IMR-90 (cell line): Measurements from ENCODE around the gene PEX5L. TPM values are rescaled to one million over a fixed set of nuclear protein-coding genes. Genes with fewer than 3 reads are reported as not detected.

Experiments used
- ATAC-seq: fragments of 200-7000 bp; cut with Tn5 transposase; 2 replicates; pipeline ENCODE4 v1.9.1; 2020; ENCODE audit warnings: low read depth, mild to moderate bottlenecking, moderate library complexity
- BruUV-seq: library from RNA; stranded (reverse); fragments of 400-500 nt; replicated peaks from 2 replicates; lab custom pipeline; 2021; lab: Mats Ljungman, UMichigan
- CTCF ChIA-PET: fragments of 300-600 bp; formaldehyde crosslinking; extraction: SDS; loops from one replicate; lab custom pipeline; 2021; ENCODE audit warnings: antibody characterized with exemption; lab: Yijun Ruan, JAX
- POLR2A ChIA-PET: fragments of 300-600 bp; sonication (Branson Sonifier 250); formaldehyde crosslinking; loops from one replicate; lab custom pipeline; 2022; ENCODE audit warnings: antibody characterized with exemption; ENCODE audit not compliant: unreplicated experiment; lab: Charles Lee
- DNase-seq: peaks from one replicate; pipeline ENCODE4 v3.0.0; 2013
- H2AFZ ChIP-seq: replicated peaks from 2 replicates; pipeline ENCODE3; 2013; ENCODE audit warnings: low read length, mild to moderate bottlenecking; ENCODE audit not compliant: poor library complexity
- H2AK5ac ChIP-seq: 2 replicates; pipeline ENCODE4 v1.6.1; 2013; ENCODE audit warnings: low read depth, low read length, inconsistent platforms
- H2AK9ac ChIP-seq: replicated peaks from 2 replicates; pipeline ENCODE3; 2013; ENCODE audit warnings: mild to moderate bottlenecking, low read depth, low read length, moderate library complexity; ENCODE audit not compliant: poor library complexity
- H2BK120ac ChIP-seq: 2 replicates; pipeline ENCODE4 v1.6.1; 2013; ENCODE audit warnings: low read depth, low read length, inconsistent platforms
- H2BK15ac ChIP-seq: 3 replicates; pipeline ENCODE4 v1.6.1; 2013; ENCODE audit warnings: low read depth, low read length, inconsistent platforms
- H2BK20ac ChIP-seq: 2 replicates; pipeline ENCODE4 v1.6.1; 2013; ENCODE audit warnings: low read depth, mild to moderate bottlenecking, inconsistent platforms, low read length, moderate library complexity
- H2BK5ac ChIP-seq: 2 replicates; pipeline ENCODE4 v1.6.1; 2013; ENCODE audit warnings: mild to moderate bottlenecking, low read depth, low read length, inconsistent platforms; ENCODE audit not compliant: poor library complexity, severe bottlenecking
- H3K14ac ChIP-seq: replicated peaks from 2 replicates; pipeline ENCODE4 v1.6.1; 2013; ENCODE audit warnings: low read depth, low read length, inconsistent platforms
- H3K18ac ChIP-seq: 2 replicates; pipeline ENCODE4 v1.6.1; 2013; ENCODE audit warnings: low read depth, low read length, control low read depth
- H3K23ac ChIP-seq: 2 replicates; pipeline ENCODE4 v1.6.1; 2013; ENCODE audit warnings: low read depth, low read length, inconsistent platforms
- H3K27ac ChIP-seq: 2 replicates; pipeline ENCODE4 v1.5.1; 2013; ENCODE audit warnings: mild to moderate bottlenecking, control low read depth, low read length; ENCODE audit not compliant: insufficient read depth
- H3K27me3 ChIP-seq: 2 replicates; pipeline ENCODE4 v1.6.1; 2013; ENCODE audit warnings: low read length; ENCODE audit not compliant: control insufficient read depth, insufficient read depth
- H3K36me3 ChIP-seq: 2 replicates; pipeline ENCODE4 v1.6.1; 2013; ENCODE audit warnings: low read length, mixed read lengths; ENCODE audit not compliant: control insufficient read depth, insufficient read depth
- H3K4ac ChIP-seq: 2 replicates; pipeline ENCODE4 v1.6.1; 2013; ENCODE audit warnings: low read depth, low read length, inconsistent platforms
- H3K4me1 ChIP-seq: 2 replicates; pipeline ENCODE4 v1.6.1; 2013; ENCODE audit warnings: low read length, mixed read lengths; ENCODE audit not compliant: control insufficient read depth, insufficient read depth
- H3K4me2 ChIP-seq: 2 replicates; pipeline ENCODE4 v1.6.1; 2013; ENCODE audit warnings: low read depth, mild to moderate bottlenecking, control low read depth, low read length, moderate library complexity
- H3K4me3 ChIP-seq: 2 replicates; pipeline ENCODE4 v1.5.1; 2013; ENCODE audit warnings: low read depth, mild to moderate bottlenecking, control low read depth, low read length, moderate library complexity; ENCODE audit not compliant: insufficient read depth
- H3K56ac ChIP-seq: 2 replicates; pipeline ENCODE4 v1.6.1; 2013; ENCODE audit warnings: low read length, inconsistent platforms; ENCODE audit not compliant: insufficient read depth; ENCODE audit errors: extremely low read depth
- H3K79me1 ChIP-seq, 2 experiments: 2 replicates each; pipeline ENCODE4 v1.6.1; 2013; ENCODE audit warnings: low read length in 2 of 2, inconsistent platforms in 1 of 2, low read depth in 1 of 2
- H3K9ac ChIP-seq: 2 replicates; pipeline ENCODE4 v1.6.1; 2013; ENCODE audit warnings: low read depth, low read length, control low read depth
- H3K9me1 ChIP-seq: 2 replicates; pipeline ENCODE4 v1.6.1; 2013; ENCODE audit warnings: low read length, inconsistent platforms; ENCODE audit not compliant: insufficient read depth
- H3K9me3 ChIP-seq: 2 replicates; pipeline ENCODE4 v1.6.1; 2013; ENCODE audit warnings: low read length; ENCODE audit not compliant: control insufficient read depth, insufficient read depth
- H4K20me1 ChIP-seq: 2 replicates; pipeline ENCODE4 v1.6.1; 2013; ENCODE audit warnings: low read length, inconsistent platforms; ENCODE audit not compliant: insufficient read depth
- H4K5ac ChIP-seq: 2 replicates; pipeline ENCODE4 v1.6.1; 2013; ENCODE audit warnings: mild to moderate bottlenecking, low read depth, low read length, control low read depth
- H4K8ac ChIP-seq, 2 experiments: 2 replicates each; pipeline ENCODE4 v1.6.1; 2013; ENCODE audit warnings: low read depth in 2 of 2, low read length in 2 of 2, control low read depth in 1 of 2, inconsistent platforms in 1 of 2
- H4K91ac ChIP-seq: 2 replicates; pipeline ENCODE4 v1.6.1; 2013; ENCODE audit warnings: low read depth, low read length, inconsistent platforms; ENCODE audit not compliant: insufficient read depth
- CTCF ChIP-seq: conservative IDR thresholded peaks from 2 replicates; pipeline ENCODE4 v1.5.1; 2012; ENCODE audit warnings: mild to moderate bottlenecking, low read depth, low read length, improper control_type of control experiment
- MAFK ChIP-seq: IDR thresholded peaks from 2 replicates; pipeline ENCODE4 v1.6.1; 2012; ENCODE audit warnings: low read depth, low read length, improper control_type of control experiment
- NFE2L2 ChIP-seq: fragments of 150-350 bp; IDR thresholded peaks from 2 replicates; pipeline ENCODE4 v1.6.1; 2016; ENCODE audit warnings: low read depth, mild to moderate bottlenecking, low read length
- POLR2A ChIP-seq: IDR thresholded peaks from 2 replicates; pipeline ENCODE4 v1.6.1; 2012; ENCODE audit warnings: mild to moderate bottlenecking, low read depth, low read length
- RFX5 ChIP-seq: IDR thresholded peaks from 2 replicates; pipeline ENCODE4 v1.8.0; 2012; ENCODE audit warnings: low read depth, mild to moderate bottlenecking, low read length, moderate library complexity
- WGBS, 2 experiments: methylation state at CpG; one replicate each; pipeline versions ENCODE4 v1.1.5 to v1.1.7; 2013; ENCODE audit warnings: missing lambda C conversion rate in 2 of 2; ENCODE audit not compliant: insufficient read length in 1 of 2; ENCODE audit errors: extremely low coverage in 2 of 2; 5-methylcytosine and 5-hydroxymethylcytosine counted together
- dilution Hi-C: fragments of 300-500 bp; cut with HindIII; formaldehyde crosslinking; loops from one replicate; pipeline ENCODE4 v1.14.3; 2018; ENCODE audit warnings: low sequenced_read_pairs; ENCODE audit not compliant: unreplicated experiment
- in situ Hi-C: fragments of 300-500 bp; cut with MboI; formaldehyde crosslinking; loops from 3 replicates; pipeline ENCODE4 v1.14.3; 2019; ENCODE audit warnings: low sequenced_read_pairs, inconsistent platforms, mixed read lengths
- intact Hi-C: fragments of 100-400 bp; cut with micrococcal nuclease; formaldehyde crosslinking; loops from 2 replicates; pipeline ENCODE4 v1.10.0; 2022
- polyA plus RNA-seq, 3 experiments: library from polyadenylated mRNA; depleted of rRNA; stranded (reverse); fragments of >200 nt; gene quantifications; 2 replicates each; pipeline ENCODE4 v1.2.3, GENCODE V29; 2012; ENCODE audit warnings: low replicate concordance in 1 of 3
- total RNA-seq: library from RNA; depleted of rRNA; stranded (reverse); fragments of >200 nt; gene quantifications from 2 replicates; pipeline ENCODE4 v1.2.3, GENCODE V29; 2012
- TF ChIP-seq, protein P1 (sequence below): fragments of 150-350 bp; IDR thresholded peaks from 2 replicates; pipeline ENCODE4 v1.6.1; 2016; ENCODE audit warnings: low read depth, mild to moderate bottlenecking, low read length, moderate library complexity, borderline replicate concordance

The PEX5L gene
- total and polyA plus RNA-seq, 2 of the 4 experiments (the other 2 are of a cell fraction), result not detected

- H2BK5ac ChIP-seq, result no peak overlapping the region
- ATAC-seq (no peak), DNase-seq (no peak)
- H4K8ac ChIP-seq, result no peak overlapping the region
- CTCF ChIA-PET, result no interaction called here
- POLR2A ChIA-PET, result no interaction called here
- TF ChIP-seq MAFK, result no peak
- TF ChIP-seq POLR2A, result no peak
- no peak for TF ChIP-seq RFX5
- TF ChIP-seq NFE2L2, result no peak
- no peak for TF ChIP-seq CTCF
- TF ChIP-seq, protein P1, sequence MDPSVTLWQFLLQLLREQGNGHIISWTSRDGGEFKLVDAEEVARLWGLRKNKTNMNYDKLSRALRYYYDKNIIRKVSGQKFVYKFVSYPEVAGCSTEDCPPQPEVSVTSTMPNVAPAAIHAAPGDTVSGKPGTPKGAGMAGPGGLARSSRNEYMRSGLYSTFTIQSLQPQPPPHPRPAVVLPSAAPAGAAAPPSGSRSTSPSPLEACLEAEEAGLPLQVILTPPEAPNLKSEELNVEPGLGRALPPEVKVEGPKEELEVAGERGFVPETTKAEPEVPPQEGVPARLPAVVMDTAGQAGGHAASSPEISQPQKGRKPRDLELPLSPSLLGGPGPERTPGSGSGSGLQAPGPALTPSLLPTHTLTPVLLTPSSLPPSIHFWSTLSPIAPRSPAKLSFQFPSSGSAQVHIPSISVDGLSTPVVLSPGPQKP, result no peak
- no peak overlapping the region for H3K4me3 ChIP-seq
- no peak overlapping the region for H4K5ac ChIP-seq
- no peak overlapping the region for H2AK5ac ChIP-seq
- H4K20me1 ChIP-seq, result no peaks in the 10 kb centered on the region
- in situ Hi-C loops, result no loop called here
- no peak overlapping the region for H3K18ac ChIP-seq
- H3K56ac ChIP-seq, result no peak overlapping the region
- H3K27ac ChIP-seq, result no peak overlapping the region
- no peaks in the 10 kb centered on the region for H3K9me3 ChIP-seq
- no peaks in the 10 kb centered on the region for H3K9me1 ChIP-seq
- no TSS peak for BruUV-seq
- no peak overlapping the region for H3K23ac ChIP-seq
- no peak overlapping the region for H2AK9ac ChIP-seq
- no peaks in the 10 kb centered on the region for H3K79me1 ChIP-seq
- no peak overlapping the region for H2AFZ ChIP-seq
- H3K14ac ChIP-seq, result no peak overlapping the region
- H3K4me1 ChIP-seq, result no peaks in the 10 kb centered on the region
- intact Hi-C loops, result no loop called here
- H3K36me3 ChIP-seq, result no peaks in the 10 kb centered on the region
- no peak overlapping the region for H3K4ac ChIP-seq
- H3K9ac ChIP-seq, result no peak overlapping the region
- no CpG with 5 or more reads among the region's 3 CpGs for WGBS, 2 experiments
- dilution Hi-C loops, result no loop called here
- no peak overlapping the region for H3K4me2 ChIP-seq
- no peak overlapping the region for H2BK20ac ChIP-seq
- no peak overlapping the region for H2BK120ac ChIP-seq
- H4K91ac ChIP-seq, result no peak overlapping the region
- H2BK15ac ChIP-seq, result no peak overlapping the region
- no peaks in the 10 kb centered on the region; the same call in 1 of the 2 replicates for H3K27me3 ChIP-seq
Observed at GRCh38 chr3:179876440-179876839, 160.3 kb downstream of the PEX5L start.
